Measurements from ENCODE around the gene CCL28. TPM values are rescaled to one million over a fixed set of nuclear protein-coding genes. Genes with fewer than 3 reads are reported as not detected.
"Not testable (repeated sequence)": the region's sequence is repeated elsewhere in the genome, so short reads cannot be mapped to it uniquely, and the experiment has no call there.

Gene CCL28
- total and polyA plus RNA-seq, 4 donors = 1.5 to 5.3 (median 2.3) TPM

GRCh38 chr5:43367909-43368669, 44.1 kb downstream of the CCL28 start:
- DNase-seq (no peak), ATAC-seq (ENCODE audit: low FRiP score) (no peak)
- Histone ChIP-seq H3K4me1 (ENCODE audit: control insufficient read depth in 1 of 2, insufficient read depth in 2 of 2, low read length in 2 of 2) (peaks cover 0 to 2% of the 10 kb centered on the region in 2 donors), H3K4me3 (ENCODE audit: low read length in 2 of 2) (no peak overlapping the region), H3K27ac (ENCODE audit: low read depth in 1 of 2, low read length in 2 of 2) (no peak overlapping the region), H3K9me3 (ENCODE audit: control insufficient read depth, low read length) (no peaks in the 10 kb centered on the region), H3K27me3 (ENCODE audit: control insufficient read depth in 1 of 2, insufficient read depth in 2 of 2, low read length in 1 of 2) (no peaks in the 10 kb centered on the region), H3K36me3 (ENCODE audit: control insufficient read depth in 1 of 2, insufficient read depth in 2 of 2, low read length in 1 of 2) (no peaks in the 10 kb centered on the region)
- intact Hi-C loops (cut with DNase I) = no loop called here
- WGBS, 2 donors = 81 to 87% methylated on average over 3 of the region's 3 CpGs

DNA sequence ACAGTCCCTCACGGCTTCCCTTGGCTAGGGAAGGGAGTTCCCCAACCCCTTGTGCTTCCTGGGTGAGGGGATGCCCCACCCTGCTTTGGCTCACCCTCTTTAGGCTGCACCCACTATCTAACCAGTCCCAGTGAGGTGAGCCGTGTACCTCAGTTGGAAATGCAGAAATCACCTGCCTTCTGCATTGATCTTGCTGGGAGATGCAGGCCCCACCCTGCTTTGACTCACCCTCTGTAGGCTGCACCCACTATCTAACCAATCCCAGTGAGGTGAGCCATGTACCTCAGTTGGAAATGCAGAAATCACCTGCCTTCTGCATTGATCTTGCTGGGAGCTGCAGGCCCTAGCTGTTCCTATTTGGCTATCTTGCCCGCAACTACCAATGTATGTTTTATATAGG, 44.7 kb downstream of the CCL28 start:
- intact Hi-C loops (cut with DNase I) = no loop called here
- no peak overlapping the region for H3K4me3 ChIP-seq (ENCODE audit: low read length in 2 of 2)
- no peaks in the 10 kb centered on the region for H3K27me3 ChIP-seq (ENCODE audit: control insufficient read depth in 1 of 2, insufficient read depth in 2 of 2, low read length in 1 of 2)
- ATAC-seq (ENCODE audit: low FRiP score) = no peak
- DNase-seq = no peak
- 79 to 89% methylated on average over 3 of the region's 3 CpGs for WGBS, 2 donors
- H3K9me3 ChIP-seq (ENCODE audit: control insufficient read depth, low read length) = no peaks in the 10 kb centered on the region
- peaks cover 0 to 2% of the 10 kb centered on the region in 2 donors for H3K4me1 ChIP-seq (ENCODE audit: control insufficient read depth in 1 of 2, insufficient read depth in 2 of 2, low read length in 2 of 2)
- no peaks in the 10 kb centered on the region for H3K36me3 ChIP-seq (ENCODE audit: control insufficient read depth in 1 of 2, insufficient read depth in 2 of 2, low read length in 1 of 2)
- no peak overlapping the region for H3K27ac ChIP-seq (ENCODE audit: low read depth in 1 of 2, low read length in 2 of 2)

- not testable (repeated sequence) for DNase-seq; H3K27me3 ChIP-seq (ENCODE audit: control insufficient read depth in 1 of 2, insufficient read depth in 2 of 2, low read length in 1 of 2)
Observed at GRCh38 chr5:43366680-43367246, 45.4 kb downstream of the CCL28 start.

GRCh38 chr5:43365155-43365554, 47.0 kb downstream of the CCL28 start:
- intact Hi-C loops (cut with DNase I); H3K4me3 ChIP-seq (ENCODE audit: low read length in 2 of 2); ATAC-seq (ENCODE audit: low FRiP score); H3K27ac ChIP-seq (ENCODE audit: low read depth in 1 of 2, low read length in 2 of 2); DNase-seq; H3K27me3 ChIP-seq (ENCODE audit: control insufficient read depth in 1 of 2, insufficient read depth in 2 of 2, low read length in 1 of 2); H3K9me3 ChIP-seq (ENCODE audit: control insufficient read depth, low read length); H3K36me3 ChIP-seq (ENCODE audit: control insufficient read depth in 1 of 2, insufficient read depth in 2 of 2, low read length in 1 of 2); H3K4me1 ChIP-seq (ENCODE audit: control insufficient read depth in 1 of 2, insufficient read depth in 2 of 2, low read length in 2 of 2): not testable (repeated sequence)
- WGBS, 2 donors = 79 to 83% methylated on average over 2 of the region's 2 CpGs

More at GRCh38 chr5:43366680-43367246, 45.4 kb downstream of the CCL28 start:
- H3K27ac ChIP-seq (ENCODE audit: low read depth in 1 of 2, low read length in 2 of 2); ATAC-seq (ENCODE audit: low FRiP score); H3K9me3 ChIP-seq (ENCODE audit: control insufficient read depth, low read length); H3K4me1 ChIP-seq (ENCODE audit: control insufficient read depth in 1 of 2, insufficient read depth in 2 of 2, low read length in 2 of 2); intact Hi-C loops (cut with DNase I); H3K36me3 ChIP-seq (ENCODE audit: control insufficient read depth in 1 of 2, insufficient read depth in 2 of 2, low read length in 1 of 2); H3K4me3 ChIP-seq (ENCODE audit: low read length in 2 of 2): not testable (repeated sequence)
- WGBS, 2 donors = 68 to 70% methylated on average over 4 of the region's 4 CpGs

DNA sequence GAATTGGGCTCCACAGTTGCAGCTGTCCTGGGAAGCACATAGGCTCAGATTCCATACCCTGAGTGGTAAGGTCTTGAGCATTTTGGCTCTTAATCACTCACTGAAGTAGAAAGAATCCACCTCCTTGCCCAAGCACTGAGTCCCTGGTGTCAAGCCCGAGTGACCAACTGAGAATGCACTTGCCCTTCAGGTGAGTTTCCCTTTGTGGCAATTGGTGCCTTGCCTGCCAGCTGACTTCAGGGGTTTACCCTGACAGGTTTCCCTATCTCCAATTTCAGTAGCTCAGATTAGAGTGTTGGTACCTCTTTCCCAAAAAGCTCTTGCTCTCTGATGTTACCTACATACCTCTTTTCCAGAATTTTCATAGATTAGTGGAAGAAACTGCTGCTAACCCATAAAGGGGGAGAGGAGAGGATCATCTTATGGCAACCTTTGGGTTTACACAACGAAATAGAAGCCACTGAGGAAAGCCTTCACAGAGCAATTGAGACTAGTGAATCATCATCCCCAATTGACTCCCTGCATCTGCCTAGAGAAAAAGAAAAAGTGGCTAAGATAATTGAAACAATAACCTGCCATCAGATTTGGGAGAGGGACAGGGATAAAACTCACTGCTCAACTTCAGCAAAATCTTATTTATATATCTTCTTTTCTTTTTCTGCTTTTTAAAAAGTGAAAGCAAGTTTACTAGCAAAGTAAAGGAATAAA, 48.6 kb downstream of the CCL28 start:
- DNase-seq (no peak), ATAC-seq (ENCODE audit: low FRiP score) (no peak)
- WGBS, 2 donors = 35 to 54% methylated on average over 2 of the region's 2 CpGs

DNA sequence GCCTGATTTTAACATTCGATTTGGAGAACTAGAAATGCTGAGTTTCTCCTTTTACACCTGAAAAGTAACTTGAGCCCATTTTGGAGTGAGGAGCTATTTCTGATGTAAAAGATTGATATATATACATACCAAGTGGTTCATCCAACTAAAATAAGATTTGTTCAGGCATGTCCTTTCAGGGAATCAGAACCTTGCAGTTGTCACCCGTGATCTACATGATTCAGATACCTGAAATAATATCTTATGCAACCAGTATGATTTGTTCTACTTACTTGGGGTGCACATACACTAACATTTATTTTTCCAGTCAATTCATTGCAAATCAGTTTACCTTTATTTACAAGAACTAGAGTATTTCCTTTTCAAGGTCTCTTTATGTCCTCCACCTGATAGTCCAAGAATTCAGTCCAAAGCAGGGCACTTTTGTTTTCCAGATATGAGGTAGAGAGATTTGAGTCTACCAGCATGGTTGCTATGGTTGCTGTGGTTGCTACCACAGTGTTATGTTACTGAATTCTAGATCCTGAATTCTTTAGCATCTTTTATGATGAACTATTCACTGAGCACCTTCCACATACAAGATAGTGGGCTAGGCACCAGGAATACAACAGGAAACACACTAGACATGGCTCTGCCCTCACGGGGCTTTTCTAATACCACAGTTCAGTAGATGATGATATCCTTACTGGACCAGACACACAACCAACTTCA, 49.3 kb downstream of the CCL28 start:
- DNase-seq (no peak), ATAC-seq (ENCODE audit: low FRiP score) (no peak)
- 83 to 84% methylated on average over 3 of the region's 3 CpGs for WGBS, 2 donors
- intact Hi-C loops (cut with DNase I) = no loop called here
- Histone ChIP-seq H3K4me3 (ENCODE audit: low read length in 2 of 2) (no peak overlapping the region), H3K9me3 (ENCODE audit: control insufficient read depth, low read length) (peaks cover 2% of the 10 kb centered on the region), H3K36me3 (ENCODE audit: control insufficient read depth in 1 of 2, insufficient read depth in 2 of 2, low read length in 1 of 2) (no peaks in the 10 kb centered on the region), H3K27ac (ENCODE audit: low read depth in 1 of 2, low read length in 2 of 2) (no peak overlapping the region), H3K27me3 (ENCODE audit: control insufficient read depth in 1 of 2, insufficient read depth in 2 of 2, low read length in 1 of 2) (no peaks in the 10 kb centered on the region), H3K4me1 (ENCODE audit: control insufficient read depth in 1 of 2, insufficient read depth in 2 of 2, low read length in 2 of 2) (peaks cover 0 to 2% of the 10 kb centered on the region in 2 donors)

More for the DNA sequence above, 48.6 kb downstream of the CCL28 start:
- intact Hi-C loops (cut with DNase I) = no loop called here
- H3K9me3 ChIP-seq (ENCODE audit: control insufficient read depth, low read length) = peaks cover 2% of the 10 kb centered on the region
- no peak overlapping the region for H3K27ac ChIP-seq (ENCODE audit: low read depth in 1 of 2, low read length in 2 of 2)
- peaks cover 0 to 2% of the 10 kb centered on the region in 2 donors for H3K4me1 ChIP-seq (ENCODE audit: control insufficient read depth in 1 of 2, insufficient read depth in 2 of 2, low read length in 2 of 2)
- no peaks in the 10 kb centered on the region for H3K27me3 ChIP-seq (ENCODE audit: control insufficient read depth in 1 of 2, insufficient read depth in 2 of 2, low read length in 1 of 2)
- no peaks in the 10 kb centered on the region for H3K36me3 ChIP-seq (ENCODE audit: control insufficient read depth in 1 of 2, insufficient read depth in 2 of 2, low read length in 1 of 2)
- no peak overlapping the region for H3K4me3 ChIP-seq (ENCODE audit: low read length in 2 of 2)

- H3K4me1 ChIP-seq (ENCODE audit: control insufficient read depth in 1 of 2, insufficient read depth in 2 of 2, low read length in 2 of 2) = peaks cover 0 to 2% of the 10 kb centered on the region in 2 donors
- H3K36me3 ChIP-seq (ENCODE audit: control insufficient read depth in 1 of 2, insufficient read depth in 2 of 2, low read length in 1 of 2) = no peaks in the 10 kb centered on the region
- ATAC-seq (ENCODE audit: low FRiP score) (no peak), DNase-seq (no peak)
- H3K9me3 ChIP-seq (ENCODE audit: control insufficient read depth, low read length) = peaks cover 2% of the 10 kb centered on the region
- H3K27ac ChIP-seq (ENCODE audit: low read depth in 1 of 2, low read length in 2 of 2) = no peak overlapping the region
- H3K27me3 ChIP-seq (ENCODE audit: control insufficient read depth in 1 of 2, insufficient read depth in 2 of 2, low read length in 1 of 2) = peaks cover 0 to 2% of the 10 kb centered on the region in 2 donors
- no peak overlapping the region for H3K4me3 ChIP-seq (ENCODE audit: low read length in 2 of 2)
- intact Hi-C loops (cut with DNase I) = no loop called here
Observed at GRCh38 chr5:43358726-43359125, 53.5 kb downstream of the CCL28 start.

DNA sequence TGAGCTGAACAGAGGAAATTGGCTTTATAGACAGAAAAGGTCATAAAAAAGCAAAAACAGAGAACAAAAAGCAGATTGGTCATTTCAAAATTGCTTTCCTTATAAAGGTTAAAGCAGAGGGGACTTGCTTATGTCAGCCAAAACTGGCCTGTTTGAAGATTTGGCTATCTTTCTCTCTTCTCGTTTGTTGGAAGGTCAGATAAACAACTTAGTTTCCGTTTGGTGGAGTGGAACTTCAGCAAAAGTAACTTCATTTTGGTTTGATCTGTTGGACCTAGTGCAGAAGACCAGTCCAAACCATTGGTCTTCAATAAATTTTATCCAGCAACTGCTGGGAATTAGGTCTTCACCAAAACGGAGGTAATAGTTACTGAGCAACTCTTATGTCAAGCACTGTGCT, 53.9 kb downstream of the CCL28 start:
- ATAC-seq (ENCODE audit: low FRiP score) (no peak), DNase-seq (no peak)
- intact Hi-C loops (cut with DNase I) = no loop called here
- no peak overlapping the region for H3K27ac ChIP-seq (ENCODE audit: low read depth in 1 of 2, low read length in 2 of 2)
- H3K4me1 ChIP-seq (ENCODE audit: control insufficient read depth in 1 of 2, insufficient read depth in 2 of 2, low read length in 2 of 2) = peaks cover 0 to under 1% of the 10 kb centered on the region in 2 donors
- peaks cover 2% of the 10 kb centered on the region for H3K9me3 ChIP-seq (ENCODE audit: control insufficient read depth, low read length)
- H3K4me3 ChIP-seq (ENCODE audit: low read length in 2 of 2) = no peak overlapping the region
- no peaks in the 10 kb centered on the region for H3K36me3 ChIP-seq (ENCODE audit: control insufficient read depth in 1 of 2, insufficient read depth in 2 of 2, low read length in 1 of 2)
- H3K27me3 ChIP-seq (ENCODE audit: control insufficient read depth in 1 of 2, insufficient read depth in 2 of 2, low read length in 1 of 2) = peaks cover 0 to 2% of the 10 kb centered on the region in 2 donors
- WGBS, 2 donors = 17 to 23% methylated on average over 3 of the region's 3 CpGs
